Measurements from ENCODE around the gene VARS2. TPM values are rescaled to one million over a fixed set of nuclear protein-coding genes. Genes with fewer than 3 reads are reported as not detected.

VARS2 gene
- total RNA-seq, result 14.4 and 16.5 TPM in 2 replicates

GRCh38 chr6:30914076-30914853, at the start of gene VARS2:
VARS2 (plus strand) TSS chr6:30914238; CDS start chr6:30914837, 599 bp downstream.

GRCh38 chr6:30883685-30884520, 30.1 kb upstream of the VARS2 start, which contains the start of gene DDR1:
DDR1 (plus strand) TSS chr6:30884519; CDS start chr6:30888730, 4,211 bp downstream.

DNA sequence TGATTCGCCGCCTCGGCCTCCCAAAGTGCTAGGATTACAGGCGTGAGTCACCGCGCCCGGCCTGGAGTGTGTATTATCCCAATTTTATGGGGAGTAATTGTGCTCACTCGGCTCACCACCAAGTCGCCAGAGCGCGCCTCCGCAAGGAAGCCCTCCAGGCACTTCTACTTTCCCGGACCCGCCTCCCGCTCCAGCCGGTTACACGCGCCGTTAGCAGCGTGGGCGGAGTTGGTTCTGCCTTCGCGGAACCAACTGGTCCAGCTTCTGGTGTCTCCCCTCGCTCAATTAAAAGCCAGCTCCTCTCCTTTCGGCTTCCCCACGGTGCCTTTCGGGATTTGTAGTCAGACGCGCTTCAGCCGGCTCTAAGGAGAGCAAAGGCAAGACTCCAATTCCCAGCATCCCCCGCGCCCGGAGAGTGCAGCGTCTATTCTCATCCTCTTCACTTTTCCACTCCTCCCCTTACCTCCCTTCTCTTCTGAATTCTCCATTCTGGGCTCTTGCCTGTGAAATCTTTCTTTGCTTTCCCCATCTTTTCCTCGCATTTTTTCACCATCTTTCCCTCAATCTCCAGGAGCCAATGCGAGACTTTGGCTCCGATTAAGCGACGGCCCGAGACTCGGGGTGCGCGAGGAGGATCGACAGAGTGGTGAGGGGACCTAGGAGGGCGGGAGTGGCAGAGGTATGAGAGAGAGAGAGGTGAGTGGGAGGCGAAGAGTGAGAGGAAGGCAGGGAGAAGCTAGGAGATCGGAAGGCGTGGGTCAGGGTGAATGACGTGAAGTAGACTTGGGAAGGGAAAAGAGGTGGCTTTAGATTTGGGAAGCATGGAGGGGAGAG, 6.1 kb upstream of the VARS2 start, which contains the start of gene GTF2H4:
GTF2H4 (plus strand) TSS at position 450 of the 834 bp plus-strand sequence.

GRCh38 chr6:30931969-30932645, 18.1 kb downstream of the VARS2 start, which contains the start of gene SFTA2:
SFTA2 (minus strand) TSS chr6:30932170; CDS start chr6:30932096, 74 bp downstream.

DNA sequence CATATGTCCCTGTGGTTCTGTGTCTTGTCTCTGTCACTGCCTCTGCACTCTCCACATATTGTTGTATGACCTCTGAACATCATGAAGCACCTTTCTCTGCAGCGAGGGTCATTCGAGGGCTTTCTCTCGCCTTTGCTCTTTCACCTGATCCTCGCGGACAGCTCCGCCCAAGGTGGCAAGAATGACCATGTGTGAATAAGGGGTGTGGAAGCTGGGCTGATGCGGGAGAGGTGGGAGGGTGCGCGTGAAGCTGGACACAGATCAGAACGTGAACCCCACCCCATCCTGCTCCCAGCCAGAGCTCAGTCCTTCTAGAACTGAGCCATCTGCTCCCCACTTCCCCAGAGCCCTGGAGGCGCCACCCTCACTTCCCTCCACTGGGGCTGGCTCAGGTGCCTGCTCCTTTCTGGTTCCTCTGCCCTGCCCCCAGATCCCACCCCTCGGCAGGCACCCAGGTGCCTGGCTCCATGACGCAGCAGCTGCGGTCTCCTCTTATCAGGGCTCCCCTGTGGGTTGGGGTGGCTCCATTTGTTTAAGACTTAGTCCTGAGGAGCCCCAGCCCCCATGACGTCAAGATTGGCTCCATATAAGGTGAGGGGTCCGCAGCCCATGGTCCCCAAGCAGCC, 26.4 kb downstream of the VARS2 start, which contains the start of gene MUCL3:
MUCL3 (plus strand) TSS at position 613 of the 626 bp plus-strand sequence. CDS start 27 bp downstream, outside the sequence.

Other genes starting within 250 kb of the VARS2 start
- gene DHX16, start 241.2 kb upstream of the VARS2 start, total RNA-seq, result 31.9 and 52.0 TPM in 2 replicates
- 46.8 and 48.5 TPM in 2 replicates for gene PPP1R18, start 227.6 kb upstream of the VARS2 start, total RNA-seq
- 1.7 and 2.9 TPM in 2 replicates for gene NRM, start 223.3 kb upstream of the VARS2 start, total RNA-seq
- 4.8 and 10.9 TPM in 2 replicates for gene MDC1, start 197.0 kb upstream of the VARS2 start, total RNA-seq
- gene TUBB, start 193.9 kb upstream of the VARS2 start, total RNA-seq, result 338 and 856 TPM in 2 replicates
- gene FLOT1, start 171.6 kb upstream of the VARS2 start, total RNA-seq, result 71.3 and 146 TPM in 2 replicates
- 105 and 239 TPM in 2 replicates for gene IER3, start 169.7 kb upstream of the VARS2 start, total RNA-seq
- 12.1 and 46.8 TPM in 2 replicates for gene DDR1, start 29.7 kb upstream of the VARS2 start, total RNA-seq
- 7.3 and 13.8 TPM in 2 replicates for gene GTF2H4, start 6.0 kb upstream of the VARS2 start, total RNA-seq
- gene SFTA2, start 17.9 kb downstream of the VARS2 start, total RNA-seq, result not detected in 2 replicates
- gene MUCL3, start 26.7 kb downstream of the VARS2 start, total RNA-seq, result not detected in 2 replicates
- gene MUC21, start 69.5 kb downstream of the VARS2 start, total RNA-seq, result not detected in 2 replicates
- not detected in 2 replicates for gene MUC22, start 96.2 kb downstream of the VARS2 start, total RNA-seq
- not detected in 2 replicates for gene C6orf15, start 198.3 kb downstream of the VARS2 start, total RNA-seq
- 0.19 and 1.7 TPM in 2 replicates for gene PSORS1C1, start 200.6 kb downstream of the VARS2 start, total RNA-seq
- gene CDSN, start 206.2 kb downstream of the VARS2 start, total RNA-seq, result under 0.01 TPM in 1 of 2 replicates, not detected in the other
- not detected in 2 replicates for gene PSORS1C2, start 224.8 kb downstream of the VARS2 start, total RNA-seq
- gene CCHCR1, start 243.6 kb downstream of the VARS2 start, total RNA-seq, result 14.7 and 19.0 TPM in 2 replicates
- gene TCF19, start 244.4 kb downstream of the VARS2 start, total RNA-seq, result 3.7 and 42.6 TPM in 2 replicates

All from regular cardiac myocyte (primary cell).